ENCODE results near the gene CCDC148.
"Not testable (repeated sequence)": the region's sequence is repeated elsewhere in the genome, so short reads cannot be mapped to it uniquely, and the experiment has no call there.

CCDC148 gene

GRCh38 chr2:158291544-158292180, 164.9 kb downstream of the CCDC148 start:
- no peak for DNase-seq (ENCODE audit: low read depth)

- DNase-seq (ENCODE audit: low read depth), result no peak
These were observed 166.3 kb downstream of the CCDC148 start for GRCh38 chr2:158290225-158290624.

- no peak for DNase-seq (ENCODE audit: low read depth)
These were observed 179.7 kb downstream of the CCDC148 start for GRCh38 chr2:158276619-158277471.

GRCh38 chr2:158273791-158274190, 182.8 kb downstream of the CCDC148 start:
- no peak for DNase-seq (ENCODE audit: low read depth)

- no peak for DNase-seq (ENCODE audit: low read depth)
These were observed 186.0 kb downstream of the CCDC148 start for GRCh38 chr2:158270536-158270935.

- no peak for DNase-seq (ENCODE audit: low read depth)
These were observed 187.4 kb downstream of the CCDC148 start for GRCh38 chr2:158269143-158269542.

GRCh38 chr2:158266111-158266510, 190.4 kb downstream of the CCDC148 start:
- no peak for DNase-seq (ENCODE audit: low read depth)

GRCh38 chr2:158255257-158255656, 201.3 kb downstream of the CCDC148 start:
- no peak for DNase-seq (ENCODE audit: low read depth)

- DNase-seq (ENCODE audit: low read depth), result no peak
These were observed 203.4 kb downstream of the CCDC148 start for GRCh38 chr2:158253170-158253569.

GRCh38 chr2:158251356-158251755, 205.2 kb downstream of the CCDC148 start:
- DNase-seq (ENCODE audit: low read depth), result no peak

GRCh38 chr2:158243392-158243791, 213.2 kb downstream of the CCDC148 start:
- no peak for DNase-seq (ENCODE audit: low read depth)

GRCh38 chr2:158242280-158242679, 214.3 kb downstream of the CCDC148 start:
- DNase-seq (ENCODE audit: low read depth), result no peak

GRCh38 chr2:158240975-158241374, 215.6 kb downstream of the CCDC148 start:
- DNase-seq (ENCODE audit: low read depth), result no peak

GRCh38 chr2:158239271-158239670, 217.3 kb downstream of the CCDC148 start:
- DNase-seq (ENCODE audit: low read depth), result no peak

- DNase-seq (ENCODE audit: low read depth), result no peak
These were observed 222.1 kb downstream of the CCDC148 start for GRCh38 chr2:158234497-158234896.

- DNase-seq (ENCODE audit: low read depth), result no peak
These were observed 224.1 kb downstream of the CCDC148 start for GRCh38 chr2:158232476-158232875.

GRCh38 chr2:158228943-158229508, 227.5 kb downstream of the CCDC148 start:
- no peak for DNase-seq (ENCODE audit: low read depth)

GRCh38 chr2:158223066-158223465, 233.5 kb downstream of the CCDC148 start:
- DNase-seq (ENCODE audit: low read depth), result not testable (repeated sequence)

GRCh38 chr2:158221063-158222020, 235.2 kb downstream of the CCDC148 start:
- no peak for DNase-seq (ENCODE audit: low read depth)

- no peak for DNase-seq (ENCODE audit: low read depth)
These were observed 239.0 kb downstream of the CCDC148 start for GRCh38 chr2:158217593-158217992.

GRCh38 chr2:158214431-158214830, 242.1 kb downstream of the CCDC148 start:
- no peak for DNase-seq (ENCODE audit: low read depth)

- DNase-seq (ENCODE audit: low read depth), result no peak
These were observed 242.8 kb downstream of the CCDC148 start for GRCh38 chr2:158213773-158214172.

Measured in stimulated activated CD8-positive, alpha-beta memory T cell treated with anti-CD3 and anti-CD28 coated beads, Interleukin-15, amount 100 ng/mL, for 1 hour (primary cell).